ENCODE measurements around the gene DMAC2L. TPM values are rescaled to one million over a fixed set of nuclear protein-coding genes. Genes with fewer than 3 reads are reported as not detected.

Gene DMAC2L
- total and polyA plus RNA-seq, 2 donors (not counting 1 experiment from before 2014, with no cell fraction given), result 19.0 to 40.0 TPM

DNA sequence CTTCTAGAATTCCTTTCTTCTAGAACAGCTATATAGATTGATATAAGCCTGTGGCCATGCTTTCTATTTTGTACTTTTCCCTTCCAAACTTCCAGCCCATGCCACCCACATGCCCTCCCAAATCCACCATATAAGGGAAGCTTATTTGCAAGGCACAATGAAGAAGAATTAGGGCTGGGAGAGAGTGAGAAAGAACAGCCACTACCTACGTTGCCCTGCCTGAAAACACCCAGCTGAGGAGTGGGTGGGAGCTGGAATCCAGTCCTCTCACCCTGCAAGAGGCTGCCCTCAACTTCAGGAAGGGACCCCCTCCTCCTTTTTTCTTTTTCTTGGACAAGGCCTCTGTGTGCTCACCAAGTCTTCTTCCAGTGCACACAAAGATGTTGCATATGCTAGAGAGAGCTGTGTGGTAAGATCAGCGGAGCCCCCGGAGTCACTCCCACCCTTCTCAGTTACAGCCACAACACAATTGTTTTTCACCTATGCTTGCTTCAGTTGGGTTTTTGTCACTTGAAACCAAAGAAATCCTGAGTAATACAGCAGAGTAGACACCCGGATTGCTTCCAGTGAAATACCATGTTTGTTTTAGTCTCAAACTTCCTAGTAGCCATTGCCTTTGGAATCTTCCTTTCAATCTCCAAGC lies 45.8 kb downstream of the DMAC2L start:
- Mint-ChIP-seq H3K9me3 (ENCODE audit: insufficient read depth) (no peaks in the 10 kb centered on the region), H3K4me1 (peaks cover 14% of the 10 kb centered on the region), H3K27ac (peak overlapping the region; percentile 34), H3K4me3 (no peak overlapping the region), H3K27me3 (no peaks in the 10 kb centered on the region)
- TF ChIP-seq EZH2 (IDR thresholded peaks at IDR 0.05; ENCODE audit: borderline replicate concordance, insufficient read depth, low read depth, low read length, poor library complexity, severe bottlenecking) (no peak), CTCF (IDR thresholded peaks at IDR 0.05) (no peak)
- Histone ChIP-seq H3K27me3 (replicated peaks in 1 of 4; ENCODE audit: control extremely low read depth in 1 of 4, control insufficient read depth in 3 of 4, insufficient read depth in 4 of 4, low read length in 3 of 4) (no peaks in the 10 kb centered on the region), H3K9me3 (ENCODE audit: control extremely low read depth in 1 of 3, control insufficient read depth in 2 of 3, insufficient read depth in 1 of 3, low read length in 2 of 3) (peaks cover 0 to 4% (median 0%) of the 10 kb centered on the region in 3 donors), H3K79me2 (ENCODE audit: control insufficient read depth, insufficient read depth, low read length) (no peaks in the 10 kb centered on the region), H2AFZ (ENCODE audit: insufficient read depth, low read depth, low read length, poor library complexity, severe bottlenecking) (no peak overlapping the region), H3K36me3 (replicated peaks in 1 of 2; ENCODE audit: control extremely low read depth in 1 of 2, control insufficient read depth in 1 of 2, extremely low read depth in 1 of 2, insufficient read depth in 2 of 2, low read length in 1 of 2) (peaks cover 0 to 18% of the 10 kb centered on the region in 2 experiments), H3K4me3 (ENCODE audit: control extremely low read depth in 1 of 5, extremely low read depth in 1 of 5, insufficient read depth in 1 of 5, low read depth in 2 of 5, low read length in 4 of 5) (no peak overlapping the region), H3K4me2 (replicated peaks; ENCODE audit: low read depth, low read length, poor library complexity, severe bottlenecking) (no peak overlapping the region), H3K9ac (ENCODE audit: low read length) (no peak overlapping the region), H4K20me1 (ENCODE audit: control insufficient read depth, insufficient read depth, low read length, poor library complexity, severe bottlenecking) (no peaks in the 10 kb centered on the region), H3K27ac (ENCODE audit: low read length in 2 of 2) (no peak overlapping the region), H3K4me1 (ENCODE audit: control insufficient read depth in 2 of 2, insufficient read depth in 2 of 2, low read length in 2 of 2) (peaks cover 1 to 2% of the 10 kb centered on the region in 2 donors)
- WGBS (ENCODE audit: insufficient coverage), result 95% methylated on average over 2 of the region's 4 CpGs
- ATAC-seq (ENCODE audit: low read depth), result no peak
- no peak for DNase-seq
- intact Hi-C loops (cut with micrococcal nuclease), result no loop called here
- ChIA-PET CTCF (interaction anchor here (1.0 kb wide), 1 partner anchor 15 kb away, joined by 3 read pairs; no protein-coding TSS in a partner anchor), POLR2A (no interaction called here)

DNA sequence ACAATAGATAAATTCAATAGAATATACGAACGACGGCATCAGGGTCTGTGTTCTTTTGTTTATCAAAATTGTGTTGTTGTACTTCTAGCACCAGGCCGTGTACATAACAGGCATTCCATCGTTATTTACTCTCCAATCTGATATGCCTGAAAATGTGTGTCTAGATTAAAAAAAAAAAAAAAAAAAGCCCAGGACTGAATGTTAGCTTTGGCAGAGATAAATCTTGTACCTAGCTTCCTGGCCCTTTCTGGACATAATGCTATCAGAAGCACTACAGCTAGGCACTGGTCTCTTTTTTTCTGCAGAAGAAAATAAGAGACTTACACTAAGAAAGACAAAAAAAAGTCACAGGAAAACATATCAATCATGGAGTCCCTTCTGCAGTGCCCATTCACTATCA lies 47.5 kb downstream of the DMAC2L start:
- ATAC-seq (ENCODE audit: low read depth) (no peak), DNase-seq (no peak)
- no peak overlapping the region for H3K9ac ChIP-seq (ENCODE audit: low read length)
- intact Hi-C loops (cut with micrococcal nuclease), result no loop called here
- TF ChIP-seq EZH2 (IDR thresholded peaks at IDR 0.05; ENCODE audit: borderline replicate concordance, insufficient read depth, low read depth, low read length, poor library complexity, severe bottlenecking) (no peak), CTCF (IDR thresholded peaks at IDR 0.05) (no peak)
- H3K27me3 ChIP-seq (replicated peaks in 1 of 4; ENCODE audit: control extremely low read depth in 1 of 4, control insufficient read depth in 3 of 4, insufficient read depth in 4 of 4, low read length in 3 of 4), result no peaks in the 10 kb centered on the region
- Mint-ChIP-seq H3K27ac (no peak overlapping the region), H3K4me1 (peaks cover 28% of the 10 kb centered on the region), H3K9me3 (ENCODE audit: insufficient read depth) (no peaks in the 10 kb centered on the region), H3K4me3 (no peak overlapping the region), H3K27me3 (no peaks in the 10 kb centered on the region)
- H4K20me1 ChIP-seq (ENCODE audit: control insufficient read depth, insufficient read depth, low read length, poor library complexity, severe bottlenecking), result no peaks in the 10 kb centered on the region
- H3K9me3 ChIP-seq (ENCODE audit: control extremely low read depth in 1 of 3, control insufficient read depth in 2 of 3, insufficient read depth in 1 of 3, low read length in 2 of 3), result peaks cover 0 to 4% (median 0%) of the 10 kb centered on the region in 3 donors
- no peaks in the 10 kb centered on the region for H3K79me2 ChIP-seq (ENCODE audit: control insufficient read depth, insufficient read depth, low read length)
- H3K27ac ChIP-seq (ENCODE audit: low read length in 2 of 2), result no peak overlapping the region
- peaks cover 0 to 18% of the 10 kb centered on the region in 2 experiments for H3K36me3 ChIP-seq (replicated peaks in 1 of 2; ENCODE audit: control extremely low read depth in 1 of 2, control insufficient read depth in 1 of 2, extremely low read depth in 1 of 2, insufficient read depth in 2 of 2, low read length in 1 of 2)
- no peak overlapping the region for H2AFZ ChIP-seq (ENCODE audit: insufficient read depth, low read depth, low read length, poor library complexity, severe bottlenecking)
- peaks cover 10 to 18% of the 10 kb centered on the region in 2 donors for H3K4me1 ChIP-seq (ENCODE audit: control insufficient read depth in 2 of 2, insufficient read depth in 2 of 2, low read length in 2 of 2)
- WGBS (ENCODE audit: insufficient coverage), result no CpG with 5 or more reads among the region's 5 CpGs
- ChIA-PET POLR2A (no interaction called here), CTCF (no interaction called here)
- H3K4me2 ChIP-seq (replicated peaks; ENCODE audit: low read depth, low read length, poor library complexity, severe bottlenecking), result no peak overlapping the region
- H3K4me3 ChIP-seq (ENCODE audit: control extremely low read depth in 1 of 5, extremely low read depth in 1 of 5, insufficient read depth in 1 of 5, low read depth in 2 of 5, low read length in 4 of 5), result no peak overlapping the region
